Aorta (tissue), 5 donors: ENCODE results near the gene NYNRIN. TPM values are rescaled to one million over a fixed set of nuclear protein-coding genes. Genes with fewer than 3 reads are reported as not detected.
A peak's percentile ranks its signal among the peaks of the same experiment; 100 is the strongest.

Experiments used
- ATAC-seq: fragments of 200-7000 bp; cut with Tn5 transposase; one replicate; pipeline ENCODE4 v1.9.1; 2022; ENCODE audit warnings: moderate library complexity; ENCODE audit not compliant: low FRiP score
- DNase-seq, 2 donors: peaks; one replicate each; pipeline ENCODE4 v3.0.0-alpha.2; 2020
- H3K27ac ChIP-seq, 2 donors: one replicate each; pipeline ENCODE4 v1.5.1; 2013; ENCODE audit warnings: low read length in 2 of 2, mild to moderate bottlenecking in 2 of 2, moderate library complexity in 2 of 2, control low read depth in 1 of 2, inconsistent platforms in 1 of 2, low read depth in 1 of 2
- H3K27me3 ChIP-seq, 2 donors: one replicate each; pipeline ENCODE4 v1.6.1; 2013; ENCODE audit warnings: control low read depth in 1 of 2, low read length in 1 of 2, mild to moderate bottlenecking in 1 of 2, moderate library complexity in 1 of 2; ENCODE audit not compliant: insufficient read depth in 2 of 2, control insufficient read depth in 1 of 2
- H3K36me3 ChIP-seq, 2 donors: one replicate each; pipeline ENCODE4 v1.6.1; 2013; ENCODE audit warnings: control low read depth in 1 of 2, low read length in 1 of 2, mild to moderate bottlenecking in 1 of 2; ENCODE audit not compliant: insufficient read depth in 2 of 2, control insufficient read depth in 1 of 2
- H3K4me1 ChIP-seq, 2 donors: one replicate each; pipeline ENCODE4 v1.6.1; 2013; ENCODE audit warnings: low read length in 2 of 2, control low read depth in 1 of 2, mild to moderate bottlenecking in 1 of 2, moderate library complexity in 1 of 2; ENCODE audit not compliant: insufficient read depth in 2 of 2, control insufficient read depth in 1 of 2
- H3K4me3 ChIP-seq, 2 donors: one replicate each; pipeline ENCODE4 v1.5.1; 2013; ENCODE audit warnings: low read length in 2 of 2, control low read depth in 1 of 2, mild to moderate bottlenecking in 1 of 2
- H3K9me3 ChIP-seq: one replicate; pipeline ENCODE4 v1.6.1; 2013; ENCODE audit warnings: mild to moderate bottlenecking, low read length; ENCODE audit not compliant: control insufficient read depth
- WGBS, 2 donors: extraction: QIAGEN DNeasy Blood & Tissue Kit; methylation state at CpG; one replicate each; pipeline ENCODE4 v1.1.7; 2013; 5-methylcytosine and 5-hydroxymethylcytosine counted together
- intact Hi-C, 2 donors: fragments of 100-400 bp; cut with DNase I; formaldehyde crosslinking; loops; one replicate each; pipeline versions ENCODE4 v1.14.2 to v1.15.0; 2022
- polyA plus RNA-seq, 2 donors: library from polyadenylated mRNA; stranded (reverse); fragments of 200-250 nt; gene quantifications; one replicate each; pipeline ENCODE4 v1.2.3, GENCODE V29; 2013
- total RNA-seq, 2 donors: library from RNA; stranded (reverse); fragmentation: NEBNext Ultra II Directional; extraction: Animal tissue kit (Norgen Biotek cat#: 25700); gene quantifications; one replicate each; pipeline ENCODE4 v1.2.1, GENCODE V29; 2021
- donor health status: healthy with polysubstance abuse.
- donor health status: Bipolar disorder and iron deficiency.
- donor health status: DM: no; HTN: no; CAD: no.
- donor health status: DM: no; HTN: no; CAD: no.
- donor health status: DM: yes; HTN: yes; CAD: no.

NYNRIN gene
- total and polyA plus RNA-seq, 4 donors: 1.8 to 31.6 (median 8.2) TPM

- 1% methylated on average over 19 to 28 of the region's 28 CpGs for WGBS, 2 donors
- Histone ChIP-seq H3K4me1 (no peaks in the 10 kb centered on the region), H3K27ac (peak overlapping the region; percentile 90 to 94), H3K36me3 (no peaks in the 10 kb centered on the region), H3K27me3 (no peaks in the 10 kb centered on the region), H3K9me3 (no peaks in the 10 kb centered on the region), H3K4me3 (peak overlapping the region; percentile 60 to 66)
- intact Hi-C loops: loop anchor here (1.0 to 10.0 kb wide), 4 partner anchors 64 to 315 kb away; partner anchors contain the start of genes DCAF11 (in 1 of the 2) and NRL (in 1 of the 2)
- ATAC-seq: peak; percentile 92
- peak; percentile 93 to 94 for DNase-seq
These were observed 31.4 kb downstream of the NYNRIN start for GRCh38 chr14:24430143-24430681.

DNA sequence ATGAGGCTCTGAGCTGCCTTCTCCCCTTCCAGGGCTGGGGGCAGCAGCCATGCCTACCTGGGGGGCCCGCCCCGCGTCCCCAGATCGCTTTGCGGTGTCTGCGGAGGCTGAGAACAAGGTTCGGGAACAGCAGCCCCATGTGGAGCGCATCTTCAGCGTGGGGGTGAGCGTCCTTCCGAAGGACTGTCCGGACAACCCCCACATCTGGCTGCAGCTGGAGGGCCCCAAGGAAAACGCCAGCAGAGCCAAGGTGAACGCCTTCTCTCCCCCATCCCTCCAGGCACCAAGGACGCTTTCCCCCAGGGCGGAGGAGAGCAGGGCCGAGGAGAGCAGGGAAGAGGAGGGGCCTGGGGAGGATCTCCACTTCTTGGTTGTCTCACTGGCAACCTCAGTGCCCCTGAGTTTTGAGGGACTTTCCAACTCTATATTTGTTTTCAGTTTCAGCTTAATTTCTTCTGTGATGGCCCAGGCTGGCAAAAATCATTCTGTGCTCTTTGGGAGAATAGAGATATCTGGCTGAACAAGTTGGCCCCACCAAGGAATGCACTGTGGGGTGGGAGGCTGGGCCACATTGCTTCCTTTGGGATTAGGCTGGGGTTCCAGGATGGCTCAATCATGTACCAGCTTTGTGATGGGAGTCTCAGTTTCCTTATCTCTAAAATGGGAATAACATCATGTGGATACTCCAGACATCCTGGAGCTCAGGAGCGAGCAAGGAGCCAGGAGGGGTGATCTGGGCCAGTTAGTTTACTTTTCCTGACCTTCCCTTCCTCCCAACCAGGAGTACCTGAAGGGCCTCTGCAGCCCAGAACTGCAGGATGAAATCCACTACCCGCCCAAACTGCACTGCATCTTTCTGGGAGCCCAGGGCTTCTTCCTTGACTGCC lies 32.1 kb downstream of the NYNRIN start:
- intact Hi-C loops: loop anchor here (1.0 to 10.0 kb wide), 4 partner anchors 65 to 316 kb away; partner anchors contain the start of genes DCAF11 (in 1 of the 2) and NRL (in 1 of the 2)
- no peaks in the 10 kb centered on the region for H3K4me1 ChIP-seq
- ATAC-seq (peak; percentile 73), DNase-seq (peak; percentile 60 to 80)
- H3K36me3 ChIP-seq: no peaks in the 10 kb centered on the region
- WGBS, 2 donors: 10 to 11% methylated on average over 15 to 19 of the region's 19 CpGs
- peak overlapping the region; percentile 83 to 94 for H3K27ac ChIP-seq
- H3K4me3 ChIP-seq: peak overlapping the region; percentile 60 to 66
- H3K27me3 ChIP-seq: no peaks in the 10 kb centered on the region
- no peaks in the 10 kb centered on the region for H3K9me3 ChIP-seq

DNA sequence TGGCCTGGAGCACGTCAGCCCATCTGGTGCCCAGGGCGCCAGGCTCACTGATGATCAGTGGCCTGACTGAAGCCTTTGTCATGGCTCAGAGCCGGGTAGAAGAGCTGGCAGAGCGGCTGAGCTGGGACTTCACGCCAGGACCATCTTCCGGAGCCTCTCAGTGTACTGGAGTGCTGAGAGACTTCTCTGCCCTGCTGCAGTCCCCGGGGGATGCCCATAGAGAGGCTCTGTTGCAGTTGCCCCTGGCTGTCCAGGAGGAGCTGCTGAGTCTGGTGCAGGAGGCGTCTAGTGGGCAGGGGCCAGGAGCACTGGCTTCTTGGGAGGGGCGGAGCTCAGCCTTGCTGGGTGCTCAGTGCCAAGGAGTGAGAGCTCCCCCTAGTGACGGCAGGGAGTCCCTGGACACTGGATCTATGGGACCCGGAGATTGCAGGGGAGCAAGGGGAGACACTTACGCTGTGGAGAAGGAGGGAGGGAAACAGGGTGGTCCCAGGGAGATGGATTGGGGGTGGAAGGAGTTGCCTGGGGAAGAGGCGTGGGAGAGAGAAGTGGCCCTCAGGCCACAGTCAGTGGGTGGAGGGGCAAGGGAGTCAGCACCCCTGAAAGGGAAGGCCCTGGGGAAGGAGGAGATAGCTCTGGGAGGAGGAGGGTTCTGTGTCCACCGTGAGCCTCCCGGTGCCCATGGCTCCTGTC lies 32.9 kb downstream of the NYNRIN start:
- ATAC-seq (peak; percentile 85), DNase-seq (peak; percentile 95 to 96)

GRCh38 chr14:24432259-24433131 lies 33.7 kb downstream of the NYNRIN start:
- WGBS, 2 donors: 74 to 79% methylated on average over 24 of the region's 24 CpGs

More for the DNA sequence above, 32.9 kb downstream of the NYNRIN start:
- intact Hi-C loops: loop anchor here in 1 of 2 donors (2.0 to 10.0 kb wide), 3 partner anchors 67 to 317 kb away; partner anchors contain the start of genes DCAF11 and NRL
- H3K36me3 ChIP-seq: peaks cover 0 to 2% of the 10 kb centered on the region in 2 donors
- H3K9me3 ChIP-seq: no peaks in the 10 kb centered on the region
- WGBS, 2 donors: 36 to 38% methylated on average over 15 of the region's 15 CpGs
- H3K4me3 ChIP-seq: no peak overlapping the region
- no peaks in the 10 kb centered on the region for H3K27me3 ChIP-seq
- H3K4me1 ChIP-seq: no peaks in the 10 kb centered on the region
- no peak overlapping the region for H3K27ac ChIP-seq

GRCh38 chr14:24434036-24434435 lies 35.2 kb downstream of the NYNRIN start:
- intact Hi-C loops: loop anchor here in 1 of 2 donors (5.0 to 10.0 kb wide), 2 partner anchors 197 to 319 kb away; partner anchors contain the start of genes DCAF11 and NRL
- H3K4me3 ChIP-seq: no peak overlapping the region
- H3K9me3 ChIP-seq: no peaks in the 10 kb centered on the region
- H3K27me3 ChIP-seq: no peaks in the 10 kb centered on the region
- peaks cover 0 to 7% of the 10 kb centered on the region in 2 donors for H3K36me3 ChIP-seq
- ATAC-seq (no peak), DNase-seq (no peak)
- H3K4me1 ChIP-seq: no peaks in the 10 kb centered on the region
- no peak overlapping the region for H3K27ac ChIP-seq
- WGBS, 2 donors: 49 to 50% methylated on average over 7 of the region's 7 CpGs

More at GRCh38 chr14:24432259-24433131, 33.7 kb downstream of the NYNRIN start:
- intact Hi-C loops: loop anchor here in 1 of 2 donors (5.0 to 10.0 kb wide), 2 partner anchors 195 to 318 kb away; partner anchors contain the start of genes DCAF11 and NRL
- no peak for ATAC-seq
- no peaks in the 10 kb centered on the region for H3K27me3 ChIP-seq
- peak in 1 of 2 donors; percentile 57 for DNase-seq
- no peak overlapping the region for H3K4me3 ChIP-seq
- H3K27ac ChIP-seq: no peak overlapping the region
- peaks cover 0 to 6% of the 10 kb centered on the region in 2 donors for H3K36me3 ChIP-seq
- no peaks in the 10 kb centered on the region for H3K9me3 ChIP-seq
- no peaks in the 10 kb centered on the region for H3K4me1 ChIP-seq

GRCh38 chr14:24434676-24435075 lies 35.9 kb downstream of the NYNRIN start:
- peaks cover 0 to 7% of the 10 kb centered on the region in 2 donors for H3K36me3 ChIP-seq
- H3K9me3 ChIP-seq: no peaks in the 10 kb centered on the region

GRCh38 chr14:24435192-24435810 lies 36.5 kb downstream of the NYNRIN start:
- no peak for ATAC-seq
- no peaks in the 10 kb centered on the region for H3K27me3 ChIP-seq
- no peaks in the 10 kb centered on the region for H3K9me3 ChIP-seq
- H3K36me3 ChIP-seq: peaks cover 0 to 9% of the 10 kb centered on the region in 2 donors
- DNase-seq: no peak
- no peak overlapping the region for H3K27ac ChIP-seq
- H3K4me3 ChIP-seq: no peak overlapping the region
- no peaks in the 10 kb centered on the region for H3K4me1 ChIP-seq
- intact Hi-C loops: loop anchor here in 1 of 2 donors (10.0 kb wide), 1 partner anchor 320 kb away; the partner anchor contains the start of genes DCAF11 and NRL
- 74 to 87% methylated on average over 2 of the region's 2 CpGs for WGBS, 2 donors

More at GRCh38 chr14:24434676-24435075, 35.9 kb downstream of the NYNRIN start:
- no peaks in the 10 kb centered on the region for H3K4me1 ChIP-seq
- H3K27ac ChIP-seq: no peak overlapping the region
- intact Hi-C loops: loop anchor here in 1 of 2 donors (5.0 to 10.0 kb wide), 2 partner anchors 197 to 320 kb away; partner anchors contain the start of genes DCAF11 and NRL
- WGBS, 2 donors: 65 to 68% methylated on average over 3 of the region's 3 CpGs
- ATAC-seq (no peak), DNase-seq (no peak)
- H3K27me3 ChIP-seq: no peaks in the 10 kb centered on the region
- H3K4me3 ChIP-seq: no peak overlapping the region
